MM.1S (cell line): Measurements from ENCODE around the gene ARHGAP12.

Experiments used
- DNase-seq: peaks from one replicate; pipeline ENCODE4 v3.0.0-alpha.2; 2015
- H2AFZ ChIP-seq: fragments of 300-600 bp; sonication (generic); 2 replicates; pipeline ENCODE4 v1.6.0; 2016; ENCODE audit warnings: antibody characterized with exemption, low read length
- H3F3A ChIP-seq: fragments of 300-600 bp; sonication (generic); 2 replicates; pipeline ENCODE4 v1.6.1; 2016; ENCODE audit warnings: mild to moderate bottlenecking, antibody characterized with exemption, low read length, moderate library complexity, mixed read lengths; ENCODE audit not compliant: insufficient read depth
- H3K27ac ChIP-seq: fragments of 300-600 bp; sonication (generic); 2 replicates; pipeline ENCODE4 v1.5.1; 2016; ENCODE audit warnings: mild to moderate bottlenecking, low read length
- H3K27me3 ChIP-seq: fragments of 300-600 bp; sonication (generic); replicated peaks from 2 replicates; pipeline ENCODE4 v1.6.0; 2016; ENCODE audit warnings: low read length; ENCODE audit not compliant: insufficient read depth
- H3K36me3 ChIP-seq: fragments of 300-600 bp; sonication (generic); replicated peaks from 2 replicates; pipeline ENCODE4 v1.6.1; 2016; ENCODE audit warnings: mild to moderate bottlenecking, low read length, mixed read lengths; ENCODE audit not compliant: insufficient read depth
- H3K4me1 ChIP-seq: fragments of 300-600 bp; sonication (generic); 2 replicates; pipeline ENCODE4 v1.6.1; 2016; ENCODE audit warnings: low read length, mixed read lengths
- H3K4me2 ChIP-seq: fragments of 300-600 bp; sonication (generic); 2 replicates; pipeline ENCODE4 v1.6.0; 2016; ENCODE audit warnings: low read depth, low read length
- H3K4me3 ChIP-seq: fragments of 300-600 bp; sonication (generic); 2 replicates; pipeline ENCODE4 v1.5.1; 2016; ENCODE audit warnings: low read length, mixed read lengths
- H3K79me2 ChIP-seq: fragments of 300-600 bp; sonication (generic); 2 replicates; pipeline ENCODE4 v1.6.1; 2016; ENCODE audit warnings: mixed run types, low read length, mixed read lengths
- H3K9ac ChIP-seq: fragments of 300-600 bp; sonication (generic); 2 replicates; pipeline ENCODE4 v1.6.1; 2016; ENCODE audit warnings: low read length, mixed read lengths
- H3K9me2 ChIP-seq: fragments of 300-600 bp; sonication (generic); replicated peaks from 2 replicates; pipeline ENCODE4 v1.6.1; 2016; ENCODE audit warnings: mild to moderate bottlenecking, low read length, mixed read lengths; ENCODE audit not compliant: insufficient read depth
- H3K9me3 ChIP-seq: fragments of 300-600 bp; sonication (generic); replicated peaks from 2 replicates; pipeline ENCODE4 v1.6.1; 2016; ENCODE audit warnings: mild to moderate bottlenecking, low read length, mixed read lengths; ENCODE audit not compliant: insufficient read depth
- H4K20me1 ChIP-seq: fragments of 300-600 bp; sonication (generic); 2 replicates; pipeline ENCODE4 v1.6.1; 2016; ENCODE audit warnings: mild to moderate bottlenecking, low read length, moderate library complexity, mixed read lengths; ENCODE audit not compliant: insufficient read depth
- CTCF ChIP-seq: fragments of 300-600 bp; sonication (generic); IDR thresholded peaks from 2 replicates; pipeline ENCODE4 v1.5.1; 2016; ENCODE audit warnings: antibody characterized with exemption, low read length, mixed read lengths
- EZH2 ChIP-seq: fragments of 300-600 bp; sonication (generic); optimal IDR thresholded peaks from 2 replicates; pipeline ENCODE3; 2017; ENCODE audit warnings: low read depth, mild to moderate bottlenecking, antibody characterized with exemption, low read length, mixed read lengths
- EZH2phosphoT487 ChIP-seq: fragments of 300-600 bp; sonication (generic); IDR thresholded peaks from 2 replicates; pipeline ENCODE4 v1.6.1; 2018; ENCODE audit warnings: antibody characterized with exemption, low read length

ARHGAP12 gene

GRCh38 chr10:31912898-31913850 is 15.5 kb downstream of the ARHGAP12 start:
- H3K4me1 ChIP-seq = no peaks in the 10 kb centered on the region
- no peak for DNase-seq
- H4K20me1 ChIP-seq = no peaks in the 10 kb centered on the region
- H3K36me3 ChIP-seq = no peaks in the 10 kb centered on the region
- no peak for TF ChIP-seq CTCF
- no peak for TF ChIP-seq EZH2
- TF ChIP-seq EZH2phosphoT487 = no peak
- no peaks in the 10 kb centered on the region for H3F3A ChIP-seq
- H3K79me2 ChIP-seq = peaks cover 41% of the 10 kb centered on the region
- no peaks in the 10 kb centered on the region for H3K9me2 ChIP-seq
- H2AFZ ChIP-seq = no peak overlapping the region
- H3K4me3 ChIP-seq = no peak overlapping the region
- H3K9ac ChIP-seq = no peak overlapping the region
- no peaks in the 10 kb centered on the region for H3K27me3 ChIP-seq
- H3K9me3 ChIP-seq = no peaks in the 10 kb centered on the region
- H3K4me2 ChIP-seq = no peak overlapping the region
- H3K27ac ChIP-seq = no peak overlapping the region

GRCh38 chr10:31912289-31912688 is 16.3 kb downstream of the ARHGAP12 start:
- no peaks in the 10 kb centered on the region for H3K27me3 ChIP-seq
- H3K4me1 ChIP-seq = no peaks in the 10 kb centered on the region
- H3K36me3 ChIP-seq = no peaks in the 10 kb centered on the region
- H4K20me1 ChIP-seq = no peaks in the 10 kb centered on the region
- H3K9me3 ChIP-seq = no peaks in the 10 kb centered on the region
- no peak overlapping the region for H2AFZ ChIP-seq
- peaks cover 33% of the 10 kb centered on the region for H3K79me2 ChIP-seq
- H3F3A ChIP-seq = no peaks in the 10 kb centered on the region
- no peaks in the 10 kb centered on the region for H3K9me2 ChIP-seq
- H3K4me3 ChIP-seq = no peak overlapping the region
- no peak overlapping the region for H3K4me2 ChIP-seq
- no peak for DNase-seq
- no peak overlapping the region for H3K9ac ChIP-seq
- no peak for TF ChIP-seq EZH2
- TF ChIP-seq CTCF = no peak
- no peak for TF ChIP-seq EZH2phosphoT487
- no peak overlapping the region for H3K27ac ChIP-seq

- no peaks in the 10 kb centered on the region for H3K9me2 ChIP-seq
- no peak for DNase-seq
- H3K27ac ChIP-seq = no peak overlapping the region
- no peak overlapping the region for H2AFZ ChIP-seq
- H3F3A ChIP-seq = no peaks in the 10 kb centered on the region
- no peak overlapping the region for H3K9ac ChIP-seq
- H3K4me2 ChIP-seq = no peak overlapping the region
- no peaks in the 10 kb centered on the region for H3K36me3 ChIP-seq
- H3K4me3 ChIP-seq = no peak overlapping the region
- no peaks in the 10 kb centered on the region for H4K20me1 ChIP-seq
- H3K9me3 ChIP-seq = no peaks in the 10 kb centered on the region
- no peaks in the 10 kb centered on the region for H3K4me1 ChIP-seq
- H3K27me3 ChIP-seq = no peaks in the 10 kb centered on the region
- H3K79me2 ChIP-seq = peaks cover 24% of the 10 kb centered on the region
- no peak for TF ChIP-seq CTCF
- TF ChIP-seq EZH2phosphoT487 = no peak
- no peak for TF ChIP-seq EZH2
Observed at GRCh38 chr10:31910016-31910415, 18.6 kb downstream of the ARHGAP12 start.
